Astrocyte (in vitro differentiated cells and primary cell): Measurements from ENCODE around the gene H1-8.

Experiments used
- CTCF ChIP-seq: IDR thresholded peaks from 2 replicates; pipeline ENCODE4 v1.5.1; 2011; ENCODE audit warnings: low read depth, mild to moderate bottlenecking, inconsistent platforms, low read length, moderate library complexity; ENCODE audit not compliant: insufficient read depth
- EZH2 ChIP-seq: IDR thresholded peaks from 2 replicates; pipeline ENCODE4 v1.6.1; 2012; ENCODE audit warnings: mild to moderate bottlenecking, low read length, inconsistent platforms; ENCODE audit not compliant: insufficient read depth

GRCh38 chr3:129543999-129544398 lies 1.0 kb downstream of the H1-8 start:
- no peak for TF ChIP-seq CTCF
- TF ChIP-seq EZH2 = no peak
